ENCODE data around the gene UBTD1. TPM values are rescaled to one million over a fixed set of nuclear protein-coding genes. Genes with fewer than 3 reads are reported as not detected.
"Not testable (repeated sequence)": the region's sequence is repeated elsewhere in the genome, so short reads cannot be mapped to it uniquely, and the experiment has no call there.

The UBTD1 gene
- total RNA-seq, 4 donors from 2014 or later = 0.70 to 2.5 (median 1.4) TPM; not detected in 1

GRCh38 chr10:97550336-97551149 is 51.8 kb downstream of the UBTD1 start:
- Histone ChIP-seq H3K27ac (no peak overlapping the region), H3K36me3 (no peaks in the 10 kb centered on the region), H3K27me3 (no peaks in the 10 kb centered on the region), H3K4me1 (no peaks in the 10 kb centered on the region), H3K4me3 (no peak overlapping the region), H3K9me3 (no peaks in the 10 kb centered on the region)
- TF ChIP-seq POLR2A (IDR thresholded peaks at IDR 0.05) = no peak
- TF ChIP-seq, protein P1, sequence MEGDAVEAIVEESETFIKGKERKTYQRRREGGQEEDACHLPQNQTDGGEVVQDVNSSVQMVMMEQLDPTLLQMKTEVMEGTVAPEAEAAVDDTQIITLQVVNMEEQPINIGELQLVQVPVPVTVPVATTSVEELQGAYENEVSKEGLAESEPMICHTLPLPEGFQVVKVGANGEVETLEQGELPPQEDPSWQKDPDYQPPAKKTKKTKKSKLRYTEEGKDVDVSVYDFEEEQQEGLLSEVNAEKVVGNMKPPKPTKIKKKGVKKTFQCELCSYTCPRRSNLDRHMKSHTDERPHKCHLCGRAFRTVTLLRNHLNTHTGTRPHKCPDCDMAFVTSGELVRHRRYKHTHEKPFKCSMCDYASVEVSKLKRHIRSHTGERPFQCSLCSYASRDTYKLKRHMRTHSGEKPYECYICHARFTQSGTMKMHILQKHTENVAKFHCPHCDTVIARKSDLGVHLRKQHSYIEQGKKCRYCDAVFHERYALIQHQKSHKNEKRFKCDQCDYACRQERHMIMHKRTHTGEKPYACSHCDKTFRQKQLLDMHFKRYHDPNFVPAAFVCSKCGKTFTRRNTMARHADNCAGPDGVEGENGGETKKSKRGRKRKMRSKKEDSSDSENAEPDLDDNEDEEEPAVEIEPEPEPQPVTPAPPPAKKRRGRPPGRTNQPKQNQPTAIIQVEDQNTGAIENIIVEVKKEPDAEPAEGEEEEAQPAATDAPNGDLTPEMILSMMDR (IDR thresholded peaks at IDR 0.05) = no peak
- DNase-seq = no peak

- no peak overlapping the region for H3K4me3 ChIP-seq
- no peaks in the 10 kb centered on the region for H3K4me1 ChIP-seq
- DNase-seq = no peak
- H3K27me3 ChIP-seq = no peaks in the 10 kb centered on the region
- TF ChIP-seq, protein P1 (IDR thresholded peaks at IDR 0.05) = no peak
- TF ChIP-seq POLR2A (IDR thresholded peaks at IDR 0.05) = no peak
- H3K27ac ChIP-seq = no peak overlapping the region
- H3K9me3 ChIP-seq = no peaks in the 10 kb centered on the region
- H3K36me3 ChIP-seq = no peaks in the 10 kb centered on the region
Observed at GRCh38 chr10:97551271-97551670, 52.5 kb downstream of the UBTD1 start.

- H3K4me1 ChIP-seq = no peaks in the 10 kb centered on the region
Observed at GRCh38 chr10:97553575-97554031, 54.9 kb downstream of the UBTD1 start.

GRCh38 chr10:97554336-97554735 is 55.6 kb downstream of the UBTD1 start:
- not testable (repeated sequence) for H3K27ac ChIP-seq, H3K36me3 ChIP-seq, H3K4me3 ChIP-seq, H3K27me3 ChIP-seq, H3K4me1 ChIP-seq, DNase-seq, H3K9me3 ChIP-seq

More at GRCh38 chr10:97553575-97554031, 54.9 kb downstream of the UBTD1 start:
- no peak overlapping the region for H3K4me3 ChIP-seq
- no peaks in the 10 kb centered on the region for H3K9me3 ChIP-seq
- H3K27me3 ChIP-seq = no peaks in the 10 kb centered on the region
- peak; percentile 23 to 76 (median 75) for DNase-seq
- no peaks in the 10 kb centered on the region for H3K36me3 ChIP-seq
- TF ChIP-seq POLR2A (IDR thresholded peaks at IDR 0.05) = no peak
- TF ChIP-seq, protein P1 (IDR thresholded peaks at IDR 0.05) = peak in 4 of 6 experiments; percentile 68 to 76 (median 73)
- H3K27ac ChIP-seq = no peak overlapping the region

DNA sequence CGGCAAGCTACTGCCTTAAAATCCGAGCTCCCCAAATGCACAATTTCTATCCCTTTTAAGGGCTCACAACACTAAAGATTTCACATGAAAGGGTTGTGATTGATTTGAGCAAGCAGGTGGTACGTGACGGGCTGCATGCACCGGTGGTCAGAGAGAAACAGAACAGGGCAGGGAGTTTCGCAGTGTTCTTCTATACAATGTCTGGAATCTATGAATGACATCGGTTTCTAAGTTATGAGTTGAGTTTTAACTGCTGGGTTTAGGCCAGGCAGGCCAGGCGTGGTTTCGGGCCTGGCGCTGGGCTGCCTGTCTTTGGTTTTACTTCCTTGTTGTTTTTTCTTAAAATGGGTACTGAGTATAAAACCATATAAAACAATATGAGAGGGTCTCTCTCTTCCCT is 56.8 kb downstream of the UBTD1 start:
- H3K4me3 ChIP-seq, DNase-seq, H3K9me3 ChIP-seq, H3K27me3 ChIP-seq, H3K36me3 ChIP-seq, H3K27ac ChIP-seq, H3K4me1 ChIP-seq: not testable (repeated sequence)

GRCh38 chr10:97560731-97561381 is 62.1 kb downstream of the UBTD1 start:
- not testable (repeated sequence) for H3K27me3 ChIP-seq, H3K4me3 ChIP-seq, H3K4me1 ChIP-seq, H3K9me3 ChIP-seq, H3K36me3 ChIP-seq, DNase-seq
- peak overlapping the region in 1 of 4 donors; percentile 31 for H3K27ac ChIP-seq

- not testable (repeated sequence) for H3K36me3 ChIP-seq, H3K9me3 ChIP-seq, DNase-seq, H3K4me1 ChIP-seq, H3K27me3 ChIP-seq, H3K4me3 ChIP-seq, H3K27ac ChIP-seq
Observed at GRCh38 chr10:97561386-97562077, 62.8 kb downstream of the UBTD1 start.

DNA sequence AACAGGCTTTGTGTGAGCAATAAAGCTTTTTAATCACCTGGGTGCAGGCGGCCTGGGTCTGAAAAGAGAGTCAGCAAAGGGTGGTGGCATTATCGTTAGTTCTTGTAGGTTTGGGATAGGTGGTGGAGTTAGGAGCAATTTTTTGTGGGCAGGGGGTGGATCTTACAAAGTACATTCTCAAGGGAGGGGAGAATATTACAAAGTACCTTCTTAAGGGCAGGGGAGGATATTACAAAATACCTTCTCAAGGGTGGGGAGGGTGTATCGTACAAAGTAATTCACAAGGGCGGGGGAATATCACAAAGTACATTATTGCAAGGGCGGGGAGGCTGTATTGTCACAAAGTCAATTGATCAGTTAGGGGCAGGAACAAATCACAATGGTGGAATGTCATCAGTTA is 63.6 kb downstream of the UBTD1 start:
- not testable (repeated sequence) for H3K4me1 ChIP-seq, H3K27ac ChIP-seq, DNase-seq, H3K27me3 ChIP-seq, H3K4me3 ChIP-seq, H3K9me3 ChIP-seq, H3K36me3 ChIP-seq

All from Peyer's patch (tissue), 4 donors.